Measurements from ENCODE around the gene BCAT1. TPM values are rescaled to one million over a fixed set of nuclear protein-coding genes. Genes with fewer than 3 reads are reported as not detected.
"Not testable (repeated sequence)": the region's sequence is repeated elsewhere in the genome, so short reads cannot be mapped to it uniquely, and the experiment has no call there.

BCAT1 gene
- total RNA-seq, 2 donors from 2014 or later: 3.4 to 13.1 TPM

DNA sequence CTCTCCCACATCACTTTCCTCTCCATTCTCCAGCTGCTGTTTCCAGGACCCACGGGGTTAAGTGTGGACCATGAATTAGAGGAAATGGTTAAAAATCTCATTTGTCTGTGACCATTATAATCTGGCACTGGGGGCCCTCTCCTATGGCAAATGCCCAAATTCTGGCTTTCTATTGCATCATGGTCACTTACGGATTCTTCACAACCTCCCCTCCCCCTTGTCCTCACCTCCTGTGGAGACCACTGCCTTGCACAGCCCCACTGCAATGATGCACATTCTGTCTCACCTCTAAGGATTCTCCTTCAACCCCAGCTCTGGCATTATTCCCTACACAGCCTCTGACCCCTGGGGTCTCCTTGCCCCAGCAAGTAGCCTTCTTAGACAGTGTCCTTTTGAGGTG, 18.9 kb downstream of the BCAT1 start:
- Histone ChIP-seq H3K4me3 (no peak overlapping the region), H3K36me3 (no peaks in the 10 kb centered on the region), H3K27ac (no peak overlapping the region), H3K27me3 (no peaks in the 10 kb centered on the region), H3K4me1 (no peaks in the 10 kb centered on the region), H3K9me3 (no peaks in the 10 kb centered on the region)
- TF ChIP-seq CTCF (IDR thresholded peaks at IDR 0.05): no peak
- no peak for DNase-seq (ENCODE audit: low spot score)

- H3K9me3 ChIP-seq; H3K36me3 ChIP-seq; H3K4me3 ChIP-seq; H3K27ac ChIP-seq; H3K4me1 ChIP-seq; H3K27me3 ChIP-seq; DNase-seq (ENCODE audit: low spot score): not testable (repeated sequence)
These were observed 20.2 kb downstream of the BCAT1 start for GRCh38 chr12:24928533-24929306.

DNA sequence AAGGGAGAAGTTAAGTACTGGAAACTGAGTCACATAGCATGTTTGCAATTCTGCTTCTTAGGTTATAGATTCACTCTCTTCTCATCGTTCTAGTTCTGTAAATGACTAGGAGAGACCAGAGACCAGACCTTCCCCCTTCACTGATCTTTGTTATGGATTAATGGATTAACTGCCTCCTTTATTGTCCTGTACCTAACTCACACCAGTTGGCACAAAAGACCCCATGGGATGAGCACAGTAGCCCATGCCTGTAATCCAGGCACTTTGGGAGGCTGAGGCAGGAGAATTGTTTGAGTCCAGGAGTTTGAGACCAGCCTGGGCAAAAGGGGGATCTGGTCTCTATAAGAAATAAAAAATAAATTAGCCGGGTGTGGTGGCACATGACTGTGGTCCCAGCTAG, 20.8 kb downstream of the BCAT1 start:
- Histone ChIP-seq H3K9me3 (no peaks in the 10 kb centered on the region), H3K27ac (no peak overlapping the region), H3K27me3 (no peaks in the 10 kb centered on the region), H3K4me3 (no peak overlapping the region), H3K4me1 (no peaks in the 10 kb centered on the region), H3K36me3 (no peaks in the 10 kb centered on the region)
- TF ChIP-seq CTCF (IDR thresholded peaks at IDR 0.05): no peak
- no peak for DNase-seq (ENCODE audit: low spot score)

- not testable (repeated sequence) for H3K27me3 ChIP-seq; H3K9me3 ChIP-seq; H3K4me1 ChIP-seq; DNase-seq (ENCODE audit: low spot score); H3K4me3 ChIP-seq; H3K27ac ChIP-seq; H3K36me3 ChIP-seq
These were observed 22.8 kb downstream of the BCAT1 start for GRCh38 chr12:24926080-24926479.

- H3K4me3 ChIP-seq: no peak overlapping the region
- H3K27me3 ChIP-seq: no peaks in the 10 kb centered on the region
- H3K36me3 ChIP-seq: no peaks in the 10 kb centered on the region
- H3K9me3 ChIP-seq: no peaks in the 10 kb centered on the region
- H3K4me1 ChIP-seq: no peaks in the 10 kb centered on the region
- no peak for DNase-seq (ENCODE audit: low spot score)
- TF ChIP-seq CTCF (IDR thresholded peaks at IDR 0.05): no peak
- H3K27ac ChIP-seq: no peak overlapping the region
These were observed 26.8 kb downstream of the BCAT1 start for GRCh38 chr12:24922090-24922489.

DNA sequence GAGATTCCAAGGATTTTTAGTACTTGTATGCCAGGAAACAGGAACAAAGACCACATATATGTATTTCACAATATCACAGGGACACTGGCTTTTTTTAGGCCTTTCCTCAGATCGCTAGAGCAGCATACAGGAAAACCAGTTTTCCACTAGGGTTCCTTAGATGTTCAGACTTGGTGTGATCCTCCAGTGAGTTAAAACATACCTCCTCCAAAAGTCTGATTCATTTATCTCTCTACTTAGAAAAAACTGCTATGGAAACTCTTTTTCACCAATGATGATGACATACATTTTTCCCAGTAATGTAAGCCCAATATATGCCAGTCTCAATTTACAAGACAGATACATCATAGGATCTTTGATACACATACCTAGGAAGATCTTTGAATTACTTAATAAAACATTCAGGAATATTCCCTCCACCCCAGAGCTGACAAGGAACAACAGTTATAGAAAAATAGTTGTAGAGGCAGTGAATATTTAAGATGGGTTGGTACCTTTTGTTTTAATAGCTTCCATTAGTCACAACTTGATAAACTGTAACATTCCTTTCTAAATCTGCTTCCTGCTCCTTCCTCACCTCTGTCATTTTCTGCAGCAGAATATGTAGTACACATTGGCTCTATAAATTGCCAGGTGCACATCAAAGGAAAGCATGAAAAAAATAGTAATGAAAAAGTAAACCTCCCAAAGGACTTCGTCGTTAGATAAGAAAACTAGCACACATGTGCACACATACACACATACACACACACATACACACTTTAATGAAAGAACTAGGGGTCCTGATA, 27.5 kb downstream of the BCAT1 start:
- H3K4me1 ChIP-seq: no peaks in the 10 kb centered on the region
- H3K27me3 ChIP-seq: no peaks in the 10 kb centered on the region
- no peak overlapping the region for H3K27ac ChIP-seq
- no peak for TF ChIP-seq CTCF (IDR thresholded peaks at IDR 0.05)
- H3K4me3 ChIP-seq: no peak overlapping the region
- H3K9me3 ChIP-seq: no peaks in the 10 kb centered on the region
- no peak for DNase-seq (ENCODE audit: low spot score)
- no peaks in the 10 kb centered on the region for H3K36me3 ChIP-seq

Data from right atrium auricular region (tissue), 2 donors.